CD14-positive monocyte (primary cell): Measurements from ENCODE around the gene KDM3A. TPM values are rescaled to one million over a fixed set of nuclear protein-coding genes. Genes with fewer than 3 reads are reported as not detected.

Experiments used
- DNase-seq, 3 donors: peaks; one replicate each; pipeline ENCODE4 v3.0.0-alpha.2; 2011 to 2022
- H2AFZ ChIP-seq: 2 replicates; pipeline ENCODE4 v1.6.0; 2012; ENCODE audit warnings: mild to moderate bottlenecking, low read depth, low read length, inconsistent platforms; ENCODE audit not compliant: insufficient read depth, poor library complexity, severe bottlenecking
- H3K27ac ChIP-seq, 2 donors: 1 replicate in 1 of 2; 2 replicates in 1 of 2; pipeline ENCODE4 v1.5.1; 2012 to 2013; ENCODE audit warnings: low read length in 2 of 2, control low read depth in 1 of 2, inconsistent platforms in 1 of 2, low read depth in 1 of 2, mild to moderate bottlenecking in 1 of 2
- H3K27me3 ChIP-seq, 2 donors: one replicate each; pipeline versions ENCODE4 v1.6.0 to v1.6.1; 2011 to 2013; ENCODE audit warnings: low read length in 2 of 2; ENCODE audit not compliant: control insufficient read depth in 2 of 2, insufficient read depth in 2 of 2
- H3K36me3 ChIP-seq, 2 donors: replicated peaks in 1 of 2; 1 replicate in 1 of 2; 2 replicates in 1 of 2; pipeline versions ENCODE4 v1.5.1 to v1.6.1; 2012 to 2013; ENCODE audit warnings: low read length in 2 of 2, control low read depth in 1 of 2, inconsistent platforms in 1 of 2, mild to moderate bottlenecking in 1 of 2; ENCODE audit not compliant: insufficient read depth in 2 of 2, control insufficient read depth in 1 of 2
- H3K4me1 ChIP-seq, 2 donors: 1 replicate in 1 of 2; 2 replicates in 1 of 2; pipeline versions ENCODE4 v1.5.1 to v1.6.1; 2012 to 2013; ENCODE audit warnings: low read length in 2 of 2, control low read depth in 1 of 2, inconsistent platforms in 1 of 2, mild to moderate bottlenecking in 1 of 2, moderate library complexity in 1 of 2; ENCODE audit not compliant: insufficient read depth in 2 of 2, control insufficient read depth in 1 of 2
- H3K4me2 ChIP-seq: replicated peaks from 2 replicates; pipeline ENCODE3; 2012; ENCODE audit warnings: low read length, moderate library complexity, mild to moderate bottlenecking; ENCODE audit not compliant: poor library complexity, severe bottlenecking; ENCODE audit errors: extremely low read depth
- H3K4me3 ChIP-seq, 3 experiments: fragments of 200-600 bp in 1 of 3; sonication (generic) in 1 of 3; replicated peaks in 1 of 3; 1 replicate in 2 of 3; 2 replicates in 1 of 3; pipeline ENCODE4 v1.5.1; 2011 to 2013; ENCODE audit warnings: low read length in 3 of 3, mild to moderate bottlenecking in 3 of 3, control low read depth in 2 of 3, low read depth in 2 of 3, inconsistent platforms in 1 of 3, moderate library complexity in 1 of 3
- H3K79me2 ChIP-seq: 2 replicates; pipeline ENCODE4 v1.6.0; 2012; ENCODE audit warnings: mild to moderate bottlenecking, control low read depth, inconsistent platforms, low read length, moderate library complexity; ENCODE audit not compliant: insufficient read depth
- H3K9ac ChIP-seq: 2 replicates; pipeline ENCODE4 v1.6.0; 2017; ENCODE audit warnings: low read length, mild to moderate bottlenecking; ENCODE audit not compliant: insufficient read depth, poor library complexity, severe bottlenecking
- H3K9me3 ChIP-seq, 2 donors: replicated peaks in 1 of 2; 1 replicate in 1 of 2; 2 replicates in 1 of 2; pipeline versions ENCODE4 v1.5.1 to v1.6.1; 2012 to 2013; ENCODE audit warnings: low read length in 2 of 2, control low read depth in 1 of 2; ENCODE audit not compliant: control insufficient read depth in 1 of 2, insufficient read depth in 1 of 2
- H4K20me1 ChIP-seq: 2 replicates; pipeline ENCODE4 v1.6.0; 2012; ENCODE audit warnings: mild to moderate bottlenecking, low read length, control low read depth, moderate library complexity; ENCODE audit not compliant: insufficient read depth
- H3K27ac Mint-ChIP-seq, 7 donors: one replicate each; pipeline ENCODE4 v1.8.0; 2020; ENCODE audit warnings: mild to moderate bottlenecking in 7 of 7, mixed read lengths in 7 of 7, moderate library complexity in 6 of 7, inconsistent platforms in 2 of 7
- H3K27me3 Mint-ChIP-seq, 3 donors: one replicate each; pipeline ENCODE4 v1.8.0; 2021 to 2022; ENCODE audit warnings: low read depth in 3 of 3, mild to moderate bottlenecking in 3 of 3, mixed read lengths in 3 of 3, moderate library complexity in 3 of 3, inconsistent platforms in 1 of 3
- H3K36me3 Mint-ChIP-seq, 2 donors: one replicate each; pipeline ENCODE4 v1.8.0; 2020; ENCODE audit warnings: mixed read lengths in 2 of 2, inconsistent platforms in 1 of 2, mild to moderate bottlenecking in 1 of 2
- H3K4me1 Mint-ChIP-seq: one replicate; pipeline ENCODE4 v1.8.0; 2020; ENCODE audit warnings: mild to moderate bottlenecking, mixed read lengths
- H3K4me3 Mint-ChIP-seq, 2 donors: one replicate each; pipeline ENCODE4 v1.8.0; 2020; ENCODE audit warnings: mild to moderate bottlenecking in 2 of 2, mixed read lengths in 2 of 2, moderate library complexity in 1 of 2
- H3K9me3 Mint-ChIP-seq, 7 donors: one replicate each; pipeline ENCODE4 v1.8.0; 2020 to 2022; ENCODE audit warnings: mixed read lengths in 7 of 7, mild to moderate bottlenecking in 6 of 7, moderate library complexity in 6 of 7, inconsistent platforms in 2 of 7
- CTCF ChIP-seq: fragments of 200-600 bp; IDR thresholded peaks from one replicate; pipeline ENCODE4 v1.8.0; 2022; ENCODE audit warnings: antibody characterized with exemption, mild to moderate bottlenecking
- WGBS: methylation state at CpG from one replicate; pipeline ENCODE4 v1.1.5; 2013; ENCODE audit warnings: missing lambda C conversion rate; ENCODE audit not compliant: insufficient coverage; 5-methylcytosine and 5-hydroxymethylcytosine counted together
- intact Hi-C, 2 donors: fragments of 100-400 bp; cut with micrococcal nuclease; formaldehyde crosslinking; loops; one replicate each; pipeline versions ENCODE4 v1.15.0 to v1.15.1; 2023
- polyA plus RNA-seq, 3 donors: library from polyadenylated mRNA; depleted of rRNA in 1 of 3; unstranded in 2 of 3; stranded (reverse) in 1 of 3; fragments of 300-500 nt in 2 of 3; fragments of >200 nt in 1 of 3; fragmentation: Illumina TruSeq in 2 of 3; gene quantifications; 1 replicate in 2 of 3; 2 replicates in 1 of 3; pipeline ENCODE4 v1.2.3, GENCODE V29; 2012 to 2021

KDM3A gene
- polyA plus RNA-seq, 3 donors: 3.3 to 21.2 (median 7.4) TPM

- no peaks in the 10 kb centered on the region for H3K36me3 Mint-ChIP-seq
- no peak overlapping the region for H3K4me3 Mint-ChIP-seq
- H3K27me3 Mint-ChIP-seq: peaks cover 0 to 1% (median 0%) of the 10 kb centered on the region in 3 donors
- no peak for DNase-seq
- Histone ChIP-seq H3K9ac (no peak overlapping the region), H3K79me2 (no peaks in the 10 kb centered on the region), H3K4me1 (no peaks in the 10 kb centered on the region), H3K36me3 (no peaks in the 10 kb centered on the region), H2AFZ (no peak overlapping the region), H3K27me3 (no peaks in the 10 kb centered on the region), H3K4me3 (no peak overlapping the region), H3K9me3 (no peaks in the 10 kb centered on the region), H3K27ac (no peak overlapping the region), H4K20me1 (no peaks in the 10 kb centered on the region), H3K4me2 (no peak overlapping the region)
- no peak for TF ChIP-seq CTCF
- no peak overlapping the region for H3K27ac Mint-ChIP-seq
- peaks cover 0 to 7% (median 2%) of the 10 kb centered on the region in 7 donors for H3K9me3 Mint-ChIP-seq
- intact Hi-C loops: no loop called here
- 100% methylated on average over 2 of the region's 6 CpGs for WGBS
- no peaks in the 10 kb centered on the region for H3K4me1 Mint-ChIP-seq
Observed at GRCh38 chr2:86392873-86393518, 48.2 kb upstream of the KDM3A start.

- H2AFZ ChIP-seq: no peak overlapping the region
- WGBS: no CpG with 5 or more reads among the region's 1 CpG
- no peak overlapping the region for H3K27ac ChIP-seq
- no peak overlapping the region for H3K4me3 ChIP-seq
- H3K9me3 ChIP-seq: no peaks in the 10 kb centered on the region
- H3K27me3 ChIP-seq: no peaks in the 10 kb centered on the region
- no peak overlapping the region for H3K9ac ChIP-seq
- no peak for TF ChIP-seq CTCF
- Mint-ChIP-seq H3K27me3 (no peaks in the 10 kb centered on the region), H3K4me1 (peaks cover 1% of the 10 kb centered on the region), H3K9me3 (peaks cover 0 to 7% (median 2%) of the 10 kb centered on the region in 7 donors), H3K36me3 (no peaks in the 10 kb centered on the region), H3K27ac (no peak overlapping the region), H3K4me3 (no peak overlapping the region)
- H3K4me1 ChIP-seq: no peaks in the 10 kb centered on the region
- H3K4me2 ChIP-seq: no peak overlapping the region
- H3K36me3 ChIP-seq: no peaks in the 10 kb centered on the region
- intact Hi-C loops: no loop called here
- H3K79me2 ChIP-seq: no peaks in the 10 kb centered on the region
- no peaks in the 10 kb centered on the region for H4K20me1 ChIP-seq
- DNase-seq: no peak
Observed at GRCh38 chr2:86393521-86394491, 47.4 kb upstream of the KDM3A start.
